ENCODE results near the gene B3GNT2.

- TF ChIP-seq ZNF214 (tag by site-specific recombination; IDR thresholded peaks at IDR 0.05; ENCODE audit: borderline replicate concordance) (no peak), ZNF354C (tag by site-specific recombination; IDR thresholded peaks at IDR 0.05; ENCODE audit: borderline replicate concordance, low read depth) (no peak), PRDM10 (tag by site-specific recombination; IDR thresholded peaks at IDR 0.05) (no peak), CTCF (tag by site-specific recombination; IDR thresholded peaks at IDR 0.05) (no peak), ATF2 (tag by site-specific recombination; IDR thresholded peaks at IDR 0.05; ENCODE audit: low read depth) (no peak)
Observed at GRCh38 chr2:62217970-62218369, 22.1 kb downstream of the B3GNT2 start.
